Measurements from ENCODE around the gene PKN3. TPM values are rescaled to one million over a fixed set of nuclear protein-coding genes. Genes with fewer than 3 reads are reported as not detected.
A peak's percentile ranks its signal among the peaks of the same experiment; 100 is the strongest.

The PKN3 gene
- total and polyA plus RNA-seq, 2 donors from 2014 or later = 3.9 to 14.7 TPM

- no peak for FAIRE-seq
Observed at GRCh38 chr9:128669786-128670185, 32.5 kb upstream of the PKN3 start.

GRCh38 chr9:128675382-128675781 is 26.9 kb upstream of the PKN3 start:
- no peak for FAIRE-seq

More at GRCh38 chr9:128669786-128670185, 32.5 kb upstream of the PKN3 start:
- Histone ChIP-seq H3K9me3 (ENCODE audit: control insufficient read depth in 2 of 3, insufficient read depth in 1 of 3, low read length in 3 of 3) (no peaks in the 10 kb centered on the region), H3K27ac (ENCODE audit: low read depth in 2 of 2, low read length in 2 of 2) (no peak overlapping the region), H3K27me3 (ENCODE audit: control insufficient read depth, insufficient read depth, low read length) (no peaks in the 10 kb centered on the region), H3K9ac (ENCODE audit: low read length in 3 of 3) (no peak overlapping the region), H3K4me1 (ENCODE audit: control insufficient read depth in 2 of 3, insufficient read depth in 2 of 3, low read depth in 1 of 3, low read length in 3 of 3) (no peaks in the 10 kb centered on the region), H3K4me3 (ENCODE audit: low read length in 3 of 3) (no peak overlapping the region), H3K36me3 (ENCODE audit: control insufficient read depth in 2 of 3, insufficient read depth in 3 of 3, low read length in 3 of 3) (no peaks in the 10 kb centered on the region)
- peak in 1 of 5 donors; percentile 10 for DNase-seq
- intact Hi-C loops (cut with DNase I) = no loop called here
- no peak for TF ChIP-seq CTCF (IDR thresholded peaks at IDR 0.05; ENCODE audit: borderline replicate concordance, extremely low read depth, insufficient read depth)

GRCh38 chr9:128677794-128678193 is 24.5 kb upstream of the PKN3 start:
- Histone ChIP-seq H3K9me3 (ENCODE audit: control insufficient read depth in 2 of 3, insufficient read depth in 1 of 3, low read length in 3 of 3) (no peaks in the 10 kb centered on the region), H3K4me1 (ENCODE audit: control insufficient read depth in 2 of 3, insufficient read depth in 2 of 3, low read depth in 1 of 3, low read length in 3 of 3) (no peaks in the 10 kb centered on the region), H3K27ac (ENCODE audit: low read depth in 2 of 2, low read length in 2 of 2) (peak overlapping the region in 1 of 2 donors; percentile 32), H3K27me3 (ENCODE audit: control insufficient read depth, insufficient read depth, low read length) (no peaks in the 10 kb centered on the region), H3K4me3 (ENCODE audit: low read length in 3 of 3) (peak overlapping the region in 2 of 3 donors; percentile 39 to 55), H3K9ac (ENCODE audit: low read length in 3 of 3) (no peak overlapping the region), H3K36me3 (ENCODE audit: control insufficient read depth in 2 of 3, insufficient read depth in 3 of 3, low read length in 3 of 3) (no peaks in the 10 kb centered on the region)
- no peak for FAIRE-seq
- peak in 1 of 5 donors; percentile 10 for DNase-seq
- TF ChIP-seq CTCF (IDR thresholded peaks at IDR 0.05; ENCODE audit: borderline replicate concordance, extremely low read depth, insufficient read depth) = no peak
- intact Hi-C loops (cut with DNase I) = no loop called here

More at GRCh38 chr9:128675382-128675781, 26.9 kb upstream of the PKN3 start:
- no peaks in the 10 kb centered on the region for H3K27me3 ChIP-seq (ENCODE audit: control insufficient read depth, insufficient read depth, low read length)
- intact Hi-C loops (cut with DNase I) = no loop called here
- no peaks in the 10 kb centered on the region for H3K36me3 ChIP-seq (ENCODE audit: control insufficient read depth in 2 of 3, insufficient read depth in 3 of 3, low read length in 3 of 3)
- H3K27ac ChIP-seq (ENCODE audit: low read depth in 2 of 2, low read length in 2 of 2) = no peak overlapping the region
- no peak overlapping the region for H3K9ac ChIP-seq (ENCODE audit: low read length in 3 of 3)
- no peak for TF ChIP-seq CTCF (IDR thresholded peaks at IDR 0.05; ENCODE audit: borderline replicate concordance, extremely low read depth, insufficient read depth)
- no peaks in the 10 kb centered on the region for H3K4me1 ChIP-seq (ENCODE audit: control insufficient read depth in 2 of 3, insufficient read depth in 2 of 3, low read depth in 1 of 3, low read length in 3 of 3)
- peak in 2 of 5 donors; percentile 0 for DNase-seq
- H3K4me3 ChIP-seq (ENCODE audit: low read length in 3 of 3) = no peak overlapping the region
- no peaks in the 10 kb centered on the region for H3K9me3 ChIP-seq (ENCODE audit: control insufficient read depth in 2 of 3, insufficient read depth in 1 of 3, low read length in 3 of 3)
